HG02970 (cell line): ENCODE results near the gene C1orf116.

Experiments used
- ATAC-seq: cut with Tn5 transposase; IDR thresholded peaks from one replicate; pipeline ENCODE4 v1.9.1; 2021; ENCODE audit warnings: mild to moderate bottlenecking, moderate library complexity, moderate number of reproducible peaks; ENCODE audit not compliant: unreplicated experiment, low FRiP score

Gene C1orf116

GRCh38 chr1:207032528-207033017, at the start of gene C1orf116:
Gene C1orf116 (minus strand): TSS chr1:207032756. CDS start chr1:207027598, 5,158 bp downstream.
- ATAC-seq: no peak

- no peak for ATAC-seq
Observed at GRCh38 chr1:207081806-207082205, 49.2 kb upstream of the C1orf116 start.

GRCh38 chr1:207081088-207081487, 48.5 kb upstream of the C1orf116 start:
- ATAC-seq: no peak

- ATAC-seq: no peak
Observed at GRCh38 chr1:207079706-207080241, 47.2 kb upstream of the C1orf116 start.

- ATAC-seq: no peak
Observed at GRCh38 chr1:207078578-207079132, 46.1 kb upstream of the C1orf116 start.

GRCh38 chr1:207077470-207078377, 45.2 kb upstream of the C1orf116 start:
- no peak for ATAC-seq

- ATAC-seq: no peak
Observed at GRCh38 chr1:207077012-207077411, 44.5 kb upstream of the C1orf116 start.

GRCh38 chr1:207076181-207076955, 43.8 kb upstream of the C1orf116 start:
- ATAC-seq: no peak

GRCh38 chr1:207073906-207074820, 41.6 kb upstream of the C1orf116 start:
- no peak for ATAC-seq

- no peak for ATAC-seq
Observed at GRCh38 chr1:207072233-207072632, 39.7 kb upstream of the C1orf116 start.

GRCh38 chr1:207071426-207071825, 38.9 kb upstream of the C1orf116 start:
- ATAC-seq: no peak

- no peak for ATAC-seq
Observed at GRCh38 chr1:207070811-207071210, 38.3 kb upstream of the C1orf116 start.

- no peak for ATAC-seq
Observed at GRCh38 chr1:207069858-207070506, 37.4 kb upstream of the C1orf116 start.

GRCh38 chr1:207069061-207069460, 36.5 kb upstream of the C1orf116 start:
- no peak for ATAC-seq

GRCh38 chr1:207067665-207068064, 35.1 kb upstream of the C1orf116 start:
- no peak for ATAC-seq

GRCh38 chr1:207067185-207067584, 34.6 kb upstream of the C1orf116 start:
- no peak for ATAC-seq

GRCh38 chr1:207064561-207064960, 32.0 kb upstream of the C1orf116 start:
- ATAC-seq: no peak

GRCh38 chr1:207063014-207063413, 30.5 kb upstream of the C1orf116 start:
- ATAC-seq: no peak

GRCh38 chr1:207062058-207062457, 29.5 kb upstream of the C1orf116 start:
- ATAC-seq: no peak
